ENCODE data around the gene STAC3.
"Not testable (repeated sequence)": the region's sequence is repeated elsewhere in the genome, so short reads cannot be mapped to it uniquely, and the experiment has no call there.

DNA sequence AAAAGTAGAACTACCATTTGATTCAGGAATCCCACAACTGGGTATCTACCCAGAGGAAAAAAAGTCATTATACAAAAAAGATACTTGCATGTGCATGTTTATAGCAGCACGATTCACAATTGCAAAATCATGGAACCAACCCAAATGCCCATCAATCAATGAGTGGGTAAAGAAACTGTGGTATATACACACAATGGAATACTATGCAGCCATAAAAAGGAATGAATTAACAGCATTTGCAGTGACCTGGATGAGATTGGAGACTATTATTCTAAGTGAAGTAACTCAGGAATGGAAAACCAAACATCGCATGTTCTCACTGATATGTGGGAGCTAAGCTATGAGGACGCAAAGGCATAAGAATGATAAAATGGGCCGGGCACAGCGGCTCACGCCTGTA, 25.2 kb upstream of the STAC3 start:
- TF ChIP-seq POLR2A (IDR thresholded peaks at IDR 0.05); POLR2AphosphoS5 (IDR thresholded peaks at IDR 0.05; ENCODE audit: insufficient read depth in 1 of 2, low read depth in 1 of 2): not testable (repeated sequence)
- TF ChIP-seq, protein P1, sequence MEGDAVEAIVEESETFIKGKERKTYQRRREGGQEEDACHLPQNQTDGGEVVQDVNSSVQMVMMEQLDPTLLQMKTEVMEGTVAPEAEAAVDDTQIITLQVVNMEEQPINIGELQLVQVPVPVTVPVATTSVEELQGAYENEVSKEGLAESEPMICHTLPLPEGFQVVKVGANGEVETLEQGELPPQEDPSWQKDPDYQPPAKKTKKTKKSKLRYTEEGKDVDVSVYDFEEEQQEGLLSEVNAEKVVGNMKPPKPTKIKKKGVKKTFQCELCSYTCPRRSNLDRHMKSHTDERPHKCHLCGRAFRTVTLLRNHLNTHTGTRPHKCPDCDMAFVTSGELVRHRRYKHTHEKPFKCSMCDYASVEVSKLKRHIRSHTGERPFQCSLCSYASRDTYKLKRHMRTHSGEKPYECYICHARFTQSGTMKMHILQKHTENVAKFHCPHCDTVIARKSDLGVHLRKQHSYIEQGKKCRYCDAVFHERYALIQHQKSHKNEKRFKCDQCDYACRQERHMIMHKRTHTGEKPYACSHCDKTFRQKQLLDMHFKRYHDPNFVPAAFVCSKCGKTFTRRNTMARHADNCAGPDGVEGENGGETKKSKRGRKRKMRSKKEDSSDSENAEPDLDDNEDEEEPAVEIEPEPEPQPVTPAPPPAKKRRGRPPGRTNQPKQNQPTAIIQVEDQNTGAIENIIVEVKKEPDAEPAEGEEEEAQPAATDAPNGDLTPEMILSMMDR (IDR thresholded peaks at IDR 0.05) = not testable (repeated sequence)
